HG03108 (cell line): ENCODE data around the gene TPD52L2.

Source experiments
- ATAC-seq: cut with Tn5 transposase; IDR thresholded peaks from one replicate; pipeline ENCODE4 v1.9.1; 2021; ENCODE audit warnings: moderate library complexity; ENCODE audit not compliant: unreplicated experiment

TPD52L2 gene

GRCh38 chr20:63864978-63865640, at the start of gene TPD52L2:
TPD52L2 (plus strand) TSS chr20:63865270; CDS start chr20:63865366, 96 bp downstream.
- ATAC-seq: peak; percentile 64

DNA sequence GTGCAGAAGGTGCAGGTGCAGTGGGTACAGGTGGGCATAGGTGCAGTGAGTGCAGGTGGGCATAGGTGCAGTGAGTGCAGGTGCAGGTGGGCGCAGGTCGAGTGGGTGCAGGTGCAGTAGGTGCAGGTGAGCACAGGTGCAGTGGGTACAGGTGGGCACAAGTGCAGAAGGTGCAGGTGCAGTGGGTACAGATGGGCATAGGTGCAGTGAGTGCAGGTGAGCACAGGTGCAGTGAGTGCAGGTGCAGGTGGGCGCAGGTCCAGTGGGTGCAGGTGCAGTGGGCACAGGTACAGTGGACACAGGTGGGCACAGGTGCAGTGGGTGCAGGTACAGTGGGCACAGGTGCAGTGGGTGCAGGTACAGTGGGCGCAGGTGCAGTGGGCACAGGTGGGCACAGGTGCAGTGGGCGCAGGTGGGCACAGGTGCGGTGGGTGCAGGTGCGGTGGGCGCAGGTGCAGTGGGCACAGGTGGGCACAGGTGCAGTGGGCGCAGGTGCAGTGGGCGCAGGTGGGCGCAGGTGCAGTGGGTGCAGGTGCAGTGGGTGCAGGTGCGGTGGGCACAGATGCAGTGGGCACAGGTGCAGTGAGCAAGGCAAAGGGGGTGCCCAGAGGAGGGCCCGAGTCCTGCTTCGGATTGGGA, 49.3 kb upstream of the TPD52L2 start:
- no peak for ATAC-seq

DNA sequence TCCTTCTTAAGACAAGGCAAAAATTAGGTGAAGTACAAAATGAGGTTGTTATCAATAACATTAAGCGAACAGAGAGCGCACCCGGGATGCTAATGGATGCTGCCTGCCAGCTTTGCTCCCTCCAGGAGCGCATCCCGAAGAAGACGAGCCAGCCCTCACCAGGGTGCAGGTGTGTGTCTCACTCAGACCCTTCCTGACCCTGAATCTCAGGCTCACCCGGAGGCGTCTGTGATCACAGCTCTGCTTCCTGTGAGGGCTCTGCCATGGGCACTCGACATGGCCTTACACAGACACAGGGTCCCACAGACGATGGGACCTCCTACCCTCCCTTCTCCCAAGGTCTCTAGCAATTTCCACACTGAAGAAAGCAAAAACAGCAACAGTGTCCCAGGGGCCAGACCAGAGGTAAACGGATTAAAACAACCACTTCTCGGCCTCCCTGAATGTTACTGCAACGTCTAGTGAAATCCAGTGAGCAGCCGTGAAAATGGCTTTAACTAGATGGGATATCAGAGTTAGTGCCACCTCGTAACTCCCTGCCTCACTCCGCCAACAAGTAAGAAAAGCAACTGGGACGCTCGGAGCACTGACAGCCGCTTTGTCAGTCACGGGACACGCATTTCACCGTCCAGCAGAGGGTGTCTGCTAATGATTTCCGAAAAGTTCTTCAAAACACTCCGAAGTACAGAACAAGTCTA, 45.7 kb upstream of the TPD52L2 start:
- ATAC-seq: no peak

DNA sequence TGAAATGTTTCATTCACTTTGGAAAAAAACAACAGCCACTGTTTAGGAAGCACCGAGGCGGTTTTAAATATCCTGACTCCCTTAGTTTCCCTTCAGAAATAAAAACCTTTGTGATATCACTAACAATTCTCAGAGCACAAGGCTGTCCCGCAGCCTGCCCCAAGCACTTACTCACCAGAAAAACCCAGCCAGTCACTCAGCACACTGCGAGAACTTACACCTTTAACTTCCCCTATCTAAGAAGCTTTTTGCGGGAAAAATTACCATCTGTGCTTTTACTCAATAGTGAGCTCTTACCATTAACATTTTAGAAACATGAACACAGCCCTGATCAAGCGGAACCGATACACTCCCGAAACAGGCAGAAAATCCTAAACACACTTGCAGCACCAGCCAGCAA, 43.3 kb upstream of the TPD52L2 start:
- no peak for ATAC-seq

- ATAC-seq: no peak
These were observed 42.8 kb upstream of the TPD52L2 start for GRCh38 chr20:63822276-63822696.

- ATAC-seq: no peak
These were observed 41.3 kb upstream of the TPD52L2 start for GRCh38 chr20:63823691-63824311.

DNA sequence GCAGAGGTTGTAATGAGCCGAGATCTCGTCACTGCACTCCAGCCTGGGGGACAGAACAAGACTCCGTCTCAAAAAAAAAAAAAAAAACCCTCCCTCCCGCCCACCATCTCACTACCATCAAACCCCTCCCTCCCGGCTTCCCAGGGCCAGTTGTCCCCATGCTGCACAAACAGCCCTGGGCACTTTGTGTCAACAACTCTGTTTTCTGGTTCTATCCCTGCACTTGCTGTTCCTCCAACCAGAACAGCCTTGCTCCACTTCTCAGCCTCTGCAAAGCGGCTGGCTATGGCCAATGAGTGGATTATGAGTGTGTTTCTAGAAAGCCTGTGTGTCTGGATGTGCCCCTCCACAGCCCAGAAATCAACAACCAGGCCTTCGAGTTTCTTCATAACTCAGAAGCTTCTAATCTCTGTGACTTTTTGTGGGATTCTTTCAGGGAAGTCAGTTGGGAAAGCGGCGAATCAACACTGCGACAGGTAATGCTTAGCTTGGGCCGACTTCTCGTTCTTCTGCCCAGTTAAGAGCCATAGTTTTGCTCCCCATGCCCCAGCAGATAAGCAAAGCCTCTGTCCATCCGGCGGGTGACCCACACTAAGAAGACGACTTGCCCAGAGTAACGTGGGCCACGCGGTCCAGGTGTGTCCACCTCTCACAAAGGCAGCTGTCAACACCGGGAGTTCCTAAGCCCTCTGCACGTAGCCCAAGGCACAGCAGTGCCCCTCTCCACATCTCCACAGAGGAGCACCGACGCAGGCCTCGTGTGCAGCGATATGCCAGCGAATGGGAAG, 39.5 kb upstream of the TPD52L2 start:
- no peak for ATAC-seq

- ATAC-seq: no peak
These were observed 38.3 kb upstream of the TPD52L2 start for GRCh38 chr20:63826753-63827152.

DNA sequence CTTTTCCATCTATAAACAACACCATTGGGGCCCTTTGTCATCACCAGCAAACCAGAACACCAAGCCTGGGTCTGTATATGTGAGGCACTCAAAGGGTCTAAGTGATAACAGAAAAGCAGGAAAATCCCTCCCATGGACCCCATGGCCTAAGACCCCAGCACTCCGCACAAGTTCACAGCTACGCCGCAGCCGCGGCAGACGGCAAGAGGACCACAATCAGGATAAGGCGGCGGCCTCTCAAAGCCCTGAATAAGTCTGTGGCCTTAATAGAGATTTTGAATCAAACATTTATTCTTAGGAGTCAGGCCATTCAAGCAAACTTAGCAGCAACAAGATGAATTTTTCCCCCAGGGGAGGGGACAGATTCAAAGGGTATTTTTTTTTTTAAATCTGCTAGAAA, 36.9 kb upstream of the TPD52L2 start:
- no peak for ATAC-seq

GRCh38 chr20:63828545-63828944, 36.5 kb upstream of the TPD52L2 start:
- no peak for ATAC-seq

GRCh38 chr20:63828951-63829350, 36.1 kb upstream of the TPD52L2 start:
- no peak for ATAC-seq

DNA sequence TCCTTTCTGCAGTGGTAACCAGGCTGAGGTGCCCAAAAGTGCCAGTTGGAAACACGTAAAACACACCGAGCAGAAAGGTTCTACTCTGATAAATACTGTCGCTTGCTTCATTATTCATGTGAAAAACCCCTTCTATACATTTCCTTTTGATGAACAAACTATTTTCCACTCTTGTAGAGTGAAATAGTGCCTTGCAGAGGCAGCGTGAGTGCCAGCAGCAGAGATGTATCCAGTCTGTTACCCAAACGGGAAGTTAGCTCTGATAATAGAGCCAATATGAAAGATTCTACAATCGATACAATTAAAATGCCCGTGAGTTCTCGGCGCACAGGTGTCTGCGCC, 35.5 kb upstream of the TPD52L2 start:
- ATAC-seq: no peak

DNA sequence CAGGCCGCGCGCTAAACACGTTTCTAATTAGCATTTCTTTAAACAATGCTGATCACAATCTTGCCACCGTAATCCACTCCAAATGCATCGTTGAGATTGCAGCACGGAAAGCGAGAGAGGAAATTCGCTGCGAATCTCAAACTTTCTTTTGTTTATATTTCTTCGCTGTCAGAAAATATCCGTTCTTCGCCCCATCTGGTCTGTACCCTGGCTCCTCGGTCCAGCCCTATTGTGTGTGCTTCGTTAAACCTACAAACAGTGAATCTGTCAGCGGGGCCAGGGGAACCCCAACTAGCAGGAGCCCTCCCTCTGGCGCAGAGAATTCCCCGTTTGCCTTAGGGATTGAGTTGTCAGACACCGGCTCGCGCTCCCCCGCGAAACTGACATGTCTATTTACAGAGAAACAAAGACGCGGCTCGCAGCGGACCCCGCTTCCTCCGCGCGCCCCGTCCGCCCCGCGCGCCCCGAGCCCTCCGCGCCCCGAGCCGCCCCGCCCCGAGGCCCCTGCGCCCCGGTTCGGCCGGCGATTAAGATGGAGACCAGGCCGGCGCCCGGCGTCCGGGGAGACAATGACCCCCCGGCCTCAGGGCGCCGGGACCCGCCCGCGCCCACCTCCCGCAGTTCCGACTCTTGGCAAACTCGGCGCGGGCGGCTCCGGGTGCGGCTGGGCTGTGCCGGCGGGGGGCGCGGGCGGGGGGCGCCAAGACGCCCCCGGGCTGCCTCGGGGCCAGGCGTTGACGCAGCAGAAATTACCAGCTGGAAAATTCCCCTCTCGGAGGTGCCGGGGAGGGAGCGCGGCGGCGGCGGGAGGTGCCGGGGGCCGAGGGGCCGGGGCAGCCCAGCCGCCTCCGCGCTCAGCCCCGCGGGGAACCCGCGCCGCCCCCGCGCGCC, 34.9 kb upstream of the TPD52L2 start:
- ATAC-seq: no peak

DNA sequence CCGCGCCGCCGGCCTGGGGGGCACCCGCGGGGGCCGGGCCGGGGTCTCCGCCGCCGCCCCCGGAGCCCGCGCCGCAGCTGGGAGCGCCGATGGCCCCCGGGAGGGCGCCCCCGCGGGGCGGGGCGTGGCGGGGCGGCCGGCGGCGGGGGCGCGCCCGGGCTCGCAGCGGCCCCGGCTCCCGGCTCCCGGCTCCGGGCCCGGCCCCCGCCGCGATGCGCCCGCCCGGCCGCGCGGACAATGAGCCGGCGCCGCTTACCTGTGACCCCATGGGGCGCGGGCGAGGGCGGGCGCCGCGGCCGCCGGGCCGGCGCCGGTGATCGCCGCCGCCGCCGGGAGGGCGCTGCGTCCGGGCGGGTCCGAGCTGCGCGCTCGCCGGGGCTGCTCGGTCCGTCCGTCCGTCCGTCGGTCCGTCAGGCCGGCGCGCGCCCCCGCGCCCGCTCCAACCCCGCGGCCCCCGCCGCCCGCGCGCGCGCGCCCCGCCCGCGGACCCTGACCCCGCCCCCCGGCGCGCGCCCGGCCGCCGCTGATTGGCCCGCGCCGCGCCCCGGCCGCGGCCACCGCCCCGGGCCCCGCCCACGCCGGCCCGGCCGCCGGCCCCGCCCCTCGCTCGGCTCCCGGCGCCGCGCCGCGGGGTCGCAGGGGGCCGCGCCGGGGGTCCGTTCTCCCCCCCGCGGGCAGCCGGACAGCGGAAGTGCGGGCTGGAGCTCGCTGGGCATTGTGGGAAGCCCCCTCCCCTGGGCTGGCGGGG, 34.1 kb upstream of the TPD52L2 start, which contains the start of gene ZBTB46:
ZBTB46 (minus strand) TSS at position 424 of the 748 bp plus-strand sequence. CDS start 40,507 bp downstream, outside the sequence.
- ATAC-seq: peak; percentile 56

DNA sequence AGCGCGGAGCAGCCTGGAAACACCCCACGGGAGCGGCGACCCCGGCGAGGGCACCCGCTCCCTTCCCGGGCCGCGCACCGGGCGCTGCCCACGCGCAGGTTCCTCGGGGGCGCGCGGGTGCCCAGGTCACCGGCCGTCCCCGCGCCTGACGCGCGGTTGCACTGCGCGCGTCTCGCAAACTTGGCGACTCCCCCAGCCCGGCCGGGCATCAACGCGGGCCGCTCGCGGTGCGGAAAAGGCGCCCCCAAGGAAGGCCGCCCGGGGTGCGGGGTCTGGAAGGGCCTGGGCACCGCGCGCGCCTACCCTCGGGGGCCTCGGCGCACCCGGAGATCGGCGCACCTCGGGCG, 33.5 kb upstream of the TPD52L2 start:
- no peak for ATAC-seq

DNA sequence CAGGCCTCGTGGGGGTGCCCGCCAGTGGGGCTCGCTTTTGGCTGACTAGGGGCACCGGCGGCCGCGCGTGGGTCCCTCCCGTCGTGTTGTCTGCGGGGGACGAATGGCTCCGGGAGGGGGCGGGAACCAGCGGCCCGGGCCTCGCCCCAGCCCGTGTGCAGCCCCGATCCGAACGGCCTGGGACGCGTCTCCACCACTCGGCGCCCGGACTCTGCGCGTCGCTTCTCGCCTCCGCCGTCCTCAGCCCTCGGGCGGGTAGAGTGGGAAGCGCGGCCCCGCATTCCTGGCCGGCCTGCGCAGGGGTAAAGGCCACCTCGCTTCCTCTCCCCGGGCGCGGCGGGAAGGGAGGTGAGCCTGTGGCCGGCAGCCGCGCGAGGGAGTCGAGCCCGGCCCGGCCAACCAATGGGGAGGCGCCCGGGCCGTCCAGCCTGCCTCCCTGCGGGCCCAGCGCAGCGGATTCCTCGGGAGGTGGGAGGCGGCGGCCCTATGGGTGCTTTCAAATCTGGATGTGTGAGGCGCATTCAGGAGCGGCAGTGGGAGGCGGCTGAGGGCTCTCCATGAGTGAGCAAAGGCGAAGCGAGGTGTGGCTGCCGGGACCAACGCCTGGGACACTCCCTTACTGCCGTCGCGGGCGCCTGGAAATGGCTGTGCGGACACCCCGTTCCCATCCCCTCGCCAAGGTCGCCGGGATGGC, 32.9 kb upstream of the TPD52L2 start:
- no peak for ATAC-seq

GRCh38 chr20:63833776-63834490, 31.1 kb upstream of the TPD52L2 start:
- no peak for ATAC-seq

DNA sequence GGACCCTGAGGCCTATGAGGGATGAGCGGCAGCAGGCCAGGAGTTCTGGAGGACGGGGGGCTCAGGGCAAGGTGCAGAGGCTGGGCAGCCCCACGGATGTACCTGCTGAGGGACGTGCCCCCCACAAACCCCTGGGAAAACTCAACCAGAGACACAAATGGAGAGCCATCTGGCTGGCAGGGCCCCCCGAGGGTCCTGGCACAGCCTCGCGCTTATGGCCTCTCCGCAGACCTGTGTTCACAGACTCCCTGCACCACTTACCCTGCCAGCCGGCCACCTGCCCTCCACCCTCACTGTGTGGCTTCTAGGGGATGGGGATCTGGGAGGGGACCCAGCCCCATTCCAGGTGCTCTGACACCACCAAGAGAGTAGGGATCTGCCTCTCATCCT, 30.6 kb upstream of the TPD52L2 start:
- ATAC-seq: no peak
